Small intestine (tissue), 7 donors: ENCODE results near the gene DLK1. TPM values are rescaled to one million over a fixed set of nuclear protein-coding genes. Genes with fewer than 3 reads are reported as not detected.

Experiments
- DNase-seq, 2 donors: peaks; one replicate each; pipeline versions ENCODE4 v3.0.0 to v3.0.0-alpha.2; 2013
- FAIRE-seq: peaks from 2 replicates; lab custom pipeline; 2012; peaks lifted over from hg19 to GRCh38; lab: Jason Lieb, UNC
- H3K27ac ChIP-seq, 3 donors: one replicate each; pipeline ENCODE4 v1.5.1; 2013; ENCODE audit warnings: low read length in 2 of 3, mild to moderate bottlenecking in 2 of 3, control low read depth in 1 of 3, inconsistent platforms in 1 of 3, low read depth in 1 of 3, moderate library complexity in 1 of 3
- H3K27me3 ChIP-seq, 3 donors: one replicate each; pipeline ENCODE4 v1.6.1; 2013; ENCODE audit warnings: low read length in 3 of 3, inconsistent platforms in 1 of 3; ENCODE audit not compliant: control insufficient read depth in 3 of 3, insufficient read depth in 3 of 3
- H3K36me3 ChIP-seq, 3 donors: one replicate each; pipeline ENCODE4 v1.6.1; 2013; ENCODE audit warnings: low read length in 3 of 3, inconsistent platforms in 1 of 3, low read depth in 1 of 3, mild to moderate bottlenecking in 1 of 3, moderate library complexity in 1 of 3; ENCODE audit not compliant: control insufficient read depth in 3 of 3, insufficient read depth in 2 of 3
- H3K4me1 ChIP-seq, 3 donors: one replicate each; pipeline ENCODE4 v1.6.1; 2013; ENCODE audit warnings: low read length in 2 of 3, inconsistent platforms in 1 of 3, low read depth in 1 of 3, mild to moderate bottlenecking in 1 of 3, moderate library complexity in 1 of 3; ENCODE audit not compliant: control insufficient read depth in 3 of 3, insufficient read depth in 2 of 3
- H3K4me3 ChIP-seq, 3 donors: one replicate each; pipeline ENCODE4 v1.5.1; 2013; ENCODE audit warnings: low read length in 3 of 3, control low read depth in 1 of 3, inconsistent platforms in 1 of 3, low read depth in 1 of 3, mild to moderate bottlenecking in 1 of 3, moderate library complexity in 1 of 3
- H3K9me3 ChIP-seq, 2 donors: one replicate each; pipeline ENCODE4 v1.6.1; 2013; ENCODE audit warnings: low read depth in 1 of 2, low read length in 1 of 2; ENCODE audit not compliant: control insufficient read depth in 2 of 2, insufficient read depth in 1 of 2
- WGBS, 3 donors: extraction: QIAGEN DNeasy Blood & Tissue Kit; methylation state at CpG; one replicate each; pipeline ENCODE4 v1.1.7; 2013; 5-methylcytosine and 5-hydroxymethylcytosine counted together
- polyA plus RNA-seq, 4 donors: library from polyadenylated mRNA; stranded (reverse) in 3 of 4; unstranded in 1 of 4; fragments of 200-250 nt in 3 of 4; fragments of 120-200 nt in 1 of 4; gene quantifications; one replicate each; pipeline versions ENCODE4 v1.2.1 to v1.2.3, GENCODE V29; 2013
- donor health status: healthy with polysubstance abuse.
- donor health status: control.
- donor health status: control.
- donor health status: Bipolar disorder and iron deficiency.
- donor health status: healthy.

DLK1 gene
- polyA plus RNA-seq, 4 donors = 0.04 to 7.9 (median 0.72) TPM

- Histone ChIP-seq H3K4me1 (peaks cover 0 to 3% (median 0%) of the 10 kb centered on the region in 3 donors), H3K4me3 (no peak overlapping the region), H3K9me3 (peaks cover 0 to 10% of the 10 kb centered on the region in 2 donors), H3K27me3 (no peaks in the 10 kb centered on the region), H3K27ac (no peak overlapping the region), H3K36me3 (no peaks in the 10 kb centered on the region)
- WGBS, 3 donors = 74 to 87% (median 77%) methylated on average over 15 to 16 of the region's 16 CpGs
- no peak for FAIRE-seq
- DNase-seq = no peak
Measured at GRCh38 chr14:100773331-100774163, 46.9 kb downstream of the DLK1 start.

GRCh38 chr14:100774164-100774537 lies 47.5 kb downstream of the DLK1 start:
- no peak overlapping the region for H3K27ac ChIP-seq
- H3K9me3 ChIP-seq = peaks cover 0 to 10% of the 10 kb centered on the region in 2 donors
- FAIRE-seq (no peak), DNase-seq (no peak)
- H3K4me1 ChIP-seq = peaks cover 0 to 3% (median 0%) of the 10 kb centered on the region in 3 donors
- H3K27me3 ChIP-seq = no peaks in the 10 kb centered on the region
- no peaks in the 10 kb centered on the region for H3K36me3 ChIP-seq
- no peak overlapping the region for H3K4me3 ChIP-seq
- 66 to 80% (median 75%) methylated on average over 9 of the region's 9 CpGs for WGBS, 3 donors

GRCh38 chr14:100775351-100775830 lies 48.7 kb downstream of the DLK1 start:
- FAIRE-seq (no peak), DNase-seq (no peak)
- Histone ChIP-seq H3K4me1 (peaks cover 0 to 3% (median 0%) of the 10 kb centered on the region in 3 donors), H3K36me3 (no peaks in the 10 kb centered on the region), H3K27me3 (no peaks in the 10 kb centered on the region), H3K4me3 (no peak overlapping the region), H3K9me3 (peaks cover 0 to 10% of the 10 kb centered on the region in 2 donors), H3K27ac (no peak overlapping the region)
- WGBS, 3 donors = 73 to 76% (median 73%) methylated on average over 8 of the region's 8 CpGs

- no peaks in the 10 kb centered on the region for H3K27me3 ChIP-seq
- no peaks in the 10 kb centered on the region for H3K36me3 ChIP-seq
- no peak overlapping the region for H3K4me3 ChIP-seq
- WGBS, 3 donors = 47 to 50% (median 49%) methylated on average over 20 of the region's 20 CpGs
- no peak for FAIRE-seq
- H3K9me3 ChIP-seq = peaks cover 0 to 5% of the 10 kb centered on the region in 2 donors
- peaks cover 0 to 3% (median 0%) of the 10 kb centered on the region in 3 donors for H3K4me1 ChIP-seq
- peak in 1 of 2 donors; percentile 7 for DNase-seq
- no peak overlapping the region for H3K27ac ChIP-seq
Measured at GRCh38 chr14:100775831-100776591, 49.3 kb downstream of the DLK1 start.

GRCh38 chr14:100776681-100777365 lies 50.1 kb downstream of the DLK1 start:
- Histone ChIP-seq H3K4me3 (no peak overlapping the region), H3K4me1 (peaks cover 0 to 3% (median 0%) of the 10 kb centered on the region in 3 donors), H3K9me3 (no peaks in the 10 kb centered on the region), H3K27ac (no peak overlapping the region), H3K36me3 (no peaks in the 10 kb centered on the region), H3K27me3 (no peaks in the 10 kb centered on the region)
- DNase-seq (no peak), FAIRE-seq (no peak)
- WGBS, 3 donors = 72 to 84% (median 72%) methylated on average over 14 of the region's 14 CpGs

GRCh38 chr14:100777366-100777817 lies 50.7 kb downstream of the DLK1 start:
- no peaks in the 10 kb centered on the region for H3K36me3 ChIP-seq
- no peak overlapping the region for H3K4me3 ChIP-seq
- H3K9me3 ChIP-seq = no peaks in the 10 kb centered on the region
- peaks cover 0 to 3% (median 0%) of the 10 kb centered on the region in 3 donors for H3K4me1 ChIP-seq
- H3K27me3 ChIP-seq = no peaks in the 10 kb centered on the region
- DNase-seq = no peak
- FAIRE-seq = no peak
- no peak overlapping the region for H3K27ac ChIP-seq
- WGBS, 3 donors = 68 to 82% (median 70%) methylated on average over 11 of the region's 11 CpGs

- no peaks in the 10 kb centered on the region for H3K36me3 ChIP-seq
- no peaks in the 10 kb centered on the region for H3K9me3 ChIP-seq
- no peaks in the 10 kb centered on the region for H3K27me3 ChIP-seq
- no peak for FAIRE-seq
- WGBS, 3 donors = 76 to 82% (median 77%) methylated on average over 22 of the region's 22 CpGs
- H3K27ac ChIP-seq = no peak overlapping the region
- peaks cover 0 to 3% (median 0%) of the 10 kb centered on the region in 3 donors for H3K4me1 ChIP-seq
- no peak overlapping the region for H3K4me3 ChIP-seq
- no peak for DNase-seq
Measured at GRCh38 chr14:100777818-100778525, 51.3 kb downstream of the DLK1 start.
